OCI-LY7 (cell line): ENCODE data around the gene KIF7. TPM values are rescaled to one million over a fixed set of nuclear protein-coding genes. Genes with fewer than 3 reads are reported as not detected.

Experiments used
- BruUV-seq: library from RNA; stranded (reverse); fragments of 400-500 nt; replicated peaks from 2 replicates; lab custom pipeline; 2021; lab: Mats Ljungman, UMichigan
- CTCF ChIA-PET: fragments of 300-600 bp; sonication (Branson Sonifier 250); formaldehyde crosslinking; loops from one replicate; lab custom pipeline; 2022; ENCODE audit warnings: antibody characterized with exemption; ENCODE audit not compliant: unreplicated experiment; lab: Charles Lee
- POLR2A ChIA-PET: fragments of 300-600 bp; sonication (Branson Sonifier 250); formaldehyde crosslinking; loops from one replicate; lab custom pipeline; 2022; ENCODE audit warnings: antibody characterized with exemption; lab: Charles Lee
- DNase-seq: peaks from one replicate; pipeline ENCODE4 v3.0.0-alpha.2; 2015; ENCODE audit warnings: low spot score
- H2AFZ ChIP-seq: fragments of 200-600 bp; sonication (generic), shearing (Covaris generic); 2 replicates; pipeline ENCODE4 v1.6.1; 2014; ENCODE audit warnings: mild to moderate bottlenecking, antibody characterized with exemption, low read length, moderate library complexity
- H3K27ac ChIP-seq: fragments of 200-600 bp; sonication (generic); 2 replicates; pipeline ENCODE4 v1.5.1; 2014; ENCODE audit warnings: mixed run types, low read depth, mild to moderate bottlenecking, moderate library complexity, low read length, inconsistent platforms; ENCODE audit not compliant: poor library complexity, severe bottlenecking
- H3K36me3 ChIP-seq: fragments of 200-600 bp; sonication (generic); 2 replicates; pipeline ENCODE4 v1.6.1; 2014; ENCODE audit warnings: mild to moderate bottlenecking, antibody characterized with exemption, low read length, moderate library complexity, mixed read lengths; ENCODE audit not compliant: insufficient read depth
- H3K4me1 ChIP-seq: fragments of 200-600 bp; sonication (generic); 2 replicates; pipeline ENCODE4 v1.5.1; 2014; ENCODE audit warnings: mild to moderate bottlenecking, low read length; ENCODE audit not compliant: insufficient read depth, poor library complexity, severe bottlenecking
- H3K4me2 ChIP-seq: fragments of 200-600 bp; sonication (generic); 2 replicates; pipeline ENCODE4 v1.6.1; 2014; ENCODE audit warnings: mild to moderate bottlenecking, low read length
- H3K4me3 ChIP-seq: fragments of 200-600 bp; sonication (generic); 2 replicates; pipeline ENCODE4 v1.5.1; 2014; ENCODE audit warnings: mild to moderate bottlenecking, low read depth, low read length; ENCODE audit not compliant: poor library complexity, severe bottlenecking
- H3K79me2 ChIP-seq: fragments of 200-600 bp; sonication (generic); 2 replicates; pipeline ENCODE4 v1.6.1; 2016; ENCODE audit warnings: low read depth, mild to moderate bottlenecking, low read length, moderate library complexity, mixed read lengths; ENCODE audit not compliant: insufficient read depth
- H3K9me2 ChIP-seq: fragments of 200-600 bp; sonication (generic); 2 replicates; pipeline ENCODE4 v1.6.1; 2016; ENCODE audit warnings: mild to moderate bottlenecking, low read length, mixed read lengths; ENCODE audit not compliant: insufficient read depth
- H3K9me3 ChIP-seq: fragments of 200-600 bp; sonication (generic); 2 replicates; pipeline ENCODE4 v1.6.1; 2014; ENCODE audit warnings: mild to moderate bottlenecking, mixed run types, low read length, mixed read lengths
- H4K20me1 ChIP-seq: fragments of 200-600 bp; sonication (generic); 2 replicates; pipeline ENCODE4 v1.6.1; 2014; ENCODE audit warnings: mild to moderate bottlenecking, antibody characterized with exemption, low read length, moderate library complexity, mixed read lengths; ENCODE audit not compliant: insufficient read depth
- CTCF ChIP-seq: fragments of 200-600 bp; sonication (generic); conservative IDR thresholded peaks from 2 replicates; pipeline ENCODE4 v1.5.1; 2014; ENCODE audit warnings: mild to moderate bottlenecking, antibody characterized with exemption, low read length, moderate library complexity, mixed read lengths
- EZH2phosphoT487 ChIP-seq: fragments of 200-600 bp; sonication (generic); IDR thresholded peaks from 2 replicates; pipeline ENCODE4 v1.6.1; 2018; ENCODE audit warnings: low read depth, borderline replicate concordance, mild to moderate bottlenecking, mixed run types, antibody characterized with exemption, low read length, moderate library complexity, mixed read lengths
- intact Hi-C: fragments of 100-400 bp; cut with micrococcal nuclease; formaldehyde crosslinking; loops from one replicate; pipeline ENCODE4 v1.10.0; 2022; ENCODE audit not compliant: unreplicated experiment
- total RNA-seq, 2 experiments: library from RNA; depleted of rRNA in 1 of 2; stranded (reverse); fragments of >200 nt in 1 of 2; shearing (Covaris generic) in 1 of 2; gene quantifications; 2 replicates each; pipeline ENCODE4 v1.2.3, GENCODE V29; 2014 to 2022

KIF7 gene
- total RNA-seq, 2 experiments from 2014 or later: 0.10 TPM; not detected in 1

- Histone ChIP-seq H3K4me1 (no peaks in the 10 kb centered on the region), H3K36me3 (peaks cover 62% of the 10 kb centered on the region), H3K4me3 (no peak overlapping the region), H3K9me3 (no peaks in the 10 kb centered on the region), H4K20me1 (no peaks in the 10 kb centered on the region), H3K9me2 (no peaks in the 10 kb centered on the region), H3K79me2 (no peaks in the 10 kb centered on the region), H2AFZ (no peak overlapping the region), H3K27ac (no peak overlapping the region), H3K4me2 (no peak overlapping the region)
- ChIA-PET CTCF (no interaction called here), POLR2A (no interaction called here)
- intact Hi-C loops: no loop called here
- DNase-seq: no peak
- no TSS peak for BruUV-seq
- TF ChIP-seq CTCF (no peak), EZH2phosphoT487 (no peak)
These were observed 24.0 kb downstream of the KIF7 start for GRCh38 chr15:89630974-89631901.

DNA sequence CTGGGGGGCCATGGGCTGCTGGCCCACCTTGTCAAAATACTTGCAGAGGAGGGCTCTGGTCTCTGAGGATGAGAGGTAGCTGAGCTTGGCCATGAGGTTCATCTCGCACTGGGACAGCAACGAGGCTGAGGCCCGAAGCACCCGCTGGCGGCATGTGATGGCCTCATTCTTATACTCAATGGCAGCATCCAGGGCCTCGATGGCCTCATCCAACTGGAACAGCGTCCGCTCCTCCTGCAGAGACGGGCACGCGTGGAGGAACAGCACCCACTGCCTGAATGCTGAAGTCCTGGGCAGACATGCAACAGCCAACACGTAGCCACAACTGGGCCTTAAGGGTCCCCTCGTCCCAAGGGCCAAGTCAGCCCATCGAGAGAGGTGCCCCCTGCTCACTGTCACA lies 25.0 kb downstream of the KIF7 start:
- no TSS peak for BruUV-seq
- Histone ChIP-seq H3K9me2 (no peaks in the 10 kb centered on the region), H4K20me1 (no peaks in the 10 kb centered on the region), H3K9me3 (no peaks in the 10 kb centered on the region), H2AFZ (no peak overlapping the region), H3K27ac (no peak overlapping the region), H3K4me3 (no peak overlapping the region), H3K4me2 (no peak overlapping the region), H3K4me1 (no peaks in the 10 kb centered on the region), H3K36me3 (peaks cover 72% of the 10 kb centered on the region), H3K79me2 (no peaks in the 10 kb centered on the region)
- DNase-seq: no peak
- intact Hi-C loops: no loop called here
- POLR2A ChIA-PET: no interaction called here
- CTCF ChIA-PET: no interaction called here
- TF ChIP-seq EZH2phosphoT487 (no peak), CTCF (no peak)

DNA sequence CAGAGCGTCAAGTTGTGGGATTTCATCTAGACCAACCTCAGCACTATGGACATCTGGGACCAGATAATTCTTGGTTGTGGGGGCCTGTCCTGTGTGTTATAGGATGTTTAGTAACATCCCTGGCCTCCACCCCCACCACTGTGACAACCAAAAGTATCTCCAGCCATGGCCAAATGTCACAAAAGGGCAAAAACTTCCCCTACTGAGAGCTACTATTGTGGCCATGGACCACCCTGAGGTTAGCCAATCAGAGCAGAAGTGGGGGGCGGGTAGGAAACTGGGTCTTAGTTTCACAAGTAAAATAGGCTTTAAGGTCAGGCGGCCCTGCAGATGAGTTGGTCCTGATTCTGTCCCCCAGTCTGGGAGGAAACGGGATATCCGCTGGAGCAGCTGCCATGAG lies 25.4 kb downstream of the KIF7 start:
- Histone ChIP-seq H3K36me3 (peaks cover 76% of the 10 kb centered on the region), H3K4me2 (no peak overlapping the region), H3K4me1 (no peaks in the 10 kb centered on the region), H3K27ac (no peak overlapping the region), H3K9me2 (no peaks in the 10 kb centered on the region), H4K20me1 (no peaks in the 10 kb centered on the region), H3K79me2 (no peaks in the 10 kb centered on the region), H2AFZ (no peak overlapping the region), H3K4me3 (no peak overlapping the region), H3K9me3 (no peaks in the 10 kb centered on the region)
- TF ChIP-seq EZH2phosphoT487 (no peak), CTCF (no peak)
- ChIA-PET POLR2A (no interaction called here), CTCF (interaction anchor here (0.6 kb wide), 1 partner anchor 1338 kb away, joined by 3 read pairs; no protein-coding TSS in a partner anchor)
- BruUV-seq: no TSS peak
- DNase-seq: no peak
- intact Hi-C loops: no loop called here
